GM18520 (cell line): ENCODE data around the gene MCUR1.

Experiments
- ATAC-seq: cut with Tn5 transposase; IDR thresholded peaks from one replicate; pipeline ENCODE4 v1.9.1; 2021; ENCODE audit not compliant: unreplicated experiment

MCUR1 gene

DNA sequence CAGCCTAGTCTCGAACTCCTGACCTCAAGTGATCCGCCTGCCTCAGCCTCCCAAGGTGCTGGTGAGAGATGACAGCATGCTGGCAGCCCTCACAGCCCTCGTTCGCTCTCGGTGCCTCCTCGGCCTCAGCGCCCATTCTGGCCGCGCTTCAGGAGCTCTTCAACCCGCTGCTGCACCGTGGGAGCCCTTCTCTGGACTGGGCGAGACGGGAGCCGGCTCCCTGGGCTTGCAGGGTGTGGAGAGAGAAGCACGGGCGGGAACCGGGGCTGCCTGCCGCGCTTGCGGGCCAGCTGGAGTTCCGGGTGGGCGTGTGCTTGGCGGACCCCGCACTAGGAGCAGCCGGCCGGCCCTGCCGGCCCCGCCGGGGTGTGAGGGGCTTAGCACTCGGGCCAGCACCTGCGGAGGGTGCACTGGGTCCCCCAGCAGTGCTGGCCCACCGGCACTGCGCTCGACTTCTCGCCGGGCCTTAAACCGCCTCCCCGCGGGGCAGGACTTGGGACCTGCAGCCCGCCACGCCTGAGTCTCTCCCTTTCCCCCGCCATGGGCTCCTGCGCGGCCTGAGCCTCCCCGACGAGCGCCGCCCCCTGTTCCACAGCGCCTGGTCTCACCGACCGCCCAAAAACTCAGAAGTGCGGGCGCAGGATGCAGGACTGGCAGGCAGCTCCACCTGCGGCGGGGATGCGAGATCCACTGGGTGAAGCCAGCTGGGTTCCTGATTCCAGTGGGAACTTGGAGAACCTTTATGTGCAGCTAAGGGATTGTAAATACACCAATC is 71.2 kb downstream of the MCUR1 start:
- no peak for ATAC-seq

- no peak for ATAC-seq
Observed at GRCh38 chr6:13741365-13741764, 73.0 kb downstream of the MCUR1 start.
